TTC549 (cell line): ENCODE measurements around the gene PPFIA2.

Experiments
- FAIRE-seq: peaks from 2 replicates; lab custom pipeline; 2012; peaks lifted over from hg19 to GRCh38; lab: Jason Lieb, UNC

PPFIA2 gene

DNA sequence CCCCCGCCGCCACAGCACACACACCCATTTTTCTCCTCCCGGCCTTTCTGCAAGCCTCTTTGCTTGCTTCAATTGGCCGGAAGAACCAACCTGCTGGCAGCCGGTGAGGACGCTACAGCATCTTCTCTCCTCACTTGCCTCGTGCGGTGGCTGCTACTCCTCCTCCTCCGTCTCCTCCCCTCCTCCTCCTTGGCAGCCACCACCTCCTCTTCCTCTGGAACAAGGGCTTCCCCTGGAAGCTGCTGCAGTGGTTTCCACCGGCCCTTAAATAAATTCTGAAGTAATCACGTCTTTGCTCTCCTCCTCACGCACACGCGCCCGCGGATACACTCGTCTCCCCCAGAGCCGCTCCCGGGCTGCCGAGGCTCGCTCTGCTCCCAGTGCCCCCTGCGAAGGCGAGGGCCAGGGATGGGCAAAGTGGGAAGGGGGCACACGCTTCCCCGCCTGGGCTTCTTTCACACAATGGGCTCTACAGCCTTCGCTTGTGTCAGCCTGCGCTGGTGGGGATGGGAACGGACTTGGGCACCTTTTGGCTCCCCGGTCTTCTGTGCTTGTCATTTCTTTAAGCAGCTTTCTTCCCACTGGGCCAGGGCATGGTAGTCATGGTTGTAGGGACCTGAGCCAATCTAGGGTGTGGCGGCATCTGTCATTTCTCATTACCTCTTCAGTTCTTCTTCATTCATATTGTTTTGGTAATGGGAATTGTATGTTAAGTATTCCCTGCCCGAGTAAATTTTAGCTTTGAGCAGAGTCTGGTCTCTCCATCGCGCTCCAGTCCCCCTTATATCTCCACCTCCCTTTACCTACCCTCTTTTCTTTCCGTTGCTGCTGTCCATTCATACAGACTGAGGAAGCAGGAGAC, at the start of gene PPFIA2:
Gene PPFIA2, minus strand, starts transcription at position 161 of the 862 bp plus-strand sequence.
- FAIRE-seq, result no peak

DNA sequence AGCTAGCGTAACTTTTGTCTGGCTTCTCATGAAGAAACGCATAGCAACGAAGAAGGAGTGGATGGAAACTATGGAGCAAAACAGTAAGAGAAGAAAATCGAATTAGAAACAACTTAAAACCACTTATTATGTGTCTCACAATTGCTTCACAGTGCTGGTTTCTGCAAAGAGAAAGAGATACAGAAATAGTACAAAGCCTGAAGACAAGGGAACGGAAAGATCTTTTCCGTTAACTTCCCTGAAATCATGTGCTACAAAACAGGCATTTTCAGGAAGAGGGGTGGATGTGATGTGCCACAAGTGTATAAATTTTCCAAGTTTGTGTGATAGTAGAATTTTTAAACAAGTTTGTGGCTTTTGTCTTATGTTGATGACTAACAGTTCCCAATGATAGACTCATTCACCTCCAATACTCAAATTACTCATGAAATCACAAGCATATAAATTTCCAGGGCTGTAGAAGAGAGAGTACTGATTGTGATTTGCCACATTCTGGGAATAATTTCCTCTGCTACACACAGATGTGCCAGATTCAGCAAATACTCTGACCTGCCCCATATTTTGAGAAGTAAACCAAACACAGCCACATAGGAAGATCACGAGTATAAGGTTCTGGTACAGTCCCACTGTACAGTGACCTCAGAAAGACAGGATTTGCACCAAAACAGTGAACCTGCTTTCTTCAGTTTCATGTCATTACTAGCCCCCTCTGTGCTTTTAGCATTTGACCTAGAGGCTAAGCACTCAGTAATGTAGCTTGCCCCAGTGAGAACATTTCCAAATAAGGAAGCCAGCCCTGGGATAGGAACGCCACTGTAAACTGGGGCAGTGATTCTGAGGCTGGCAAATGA, 41.4 kb upstream of the PPFIA2 start:
- FAIRE-seq, result no peak

DNA sequence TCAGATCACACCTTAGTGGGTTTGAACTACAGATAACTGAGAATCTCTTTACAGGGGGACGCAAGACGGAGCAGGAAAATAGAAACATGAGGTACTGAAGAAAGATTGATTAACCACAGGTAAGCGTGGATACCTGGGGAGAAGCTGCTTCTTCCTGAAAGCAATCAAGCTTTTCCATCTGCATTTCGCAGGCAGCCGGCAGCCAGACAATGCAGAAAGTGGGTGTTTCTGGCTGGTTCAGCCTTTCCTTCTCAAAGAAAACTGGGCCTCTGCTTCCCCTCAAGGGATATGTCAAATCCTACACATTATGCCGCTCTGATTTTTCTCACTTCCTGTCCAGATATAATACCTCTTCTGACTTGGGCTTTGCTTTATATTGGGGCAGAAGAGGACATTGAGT, 39.1 kb upstream of the PPFIA2 start:
- no peak for FAIRE-seq

DNA sequence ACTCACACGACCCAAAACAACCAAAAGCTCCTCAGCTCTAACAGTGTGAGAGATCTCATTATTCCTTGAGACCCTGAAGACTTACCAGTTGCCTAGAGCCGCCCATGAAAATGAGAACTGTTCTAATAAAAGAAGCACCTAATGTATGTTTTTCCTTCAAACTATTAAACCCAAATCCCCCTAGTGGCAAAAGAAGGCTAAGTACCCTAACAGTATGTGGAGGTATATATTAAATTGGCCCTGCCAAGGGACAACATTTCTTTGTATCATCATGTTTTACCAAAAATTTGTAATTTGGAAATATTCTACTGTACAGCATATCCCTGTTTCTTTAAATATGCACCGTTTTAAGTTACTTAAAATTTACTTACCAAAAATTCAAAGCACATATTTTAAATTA, 38.0 kb upstream of the PPFIA2 start:
- no peak for FAIRE-seq

DNA sequence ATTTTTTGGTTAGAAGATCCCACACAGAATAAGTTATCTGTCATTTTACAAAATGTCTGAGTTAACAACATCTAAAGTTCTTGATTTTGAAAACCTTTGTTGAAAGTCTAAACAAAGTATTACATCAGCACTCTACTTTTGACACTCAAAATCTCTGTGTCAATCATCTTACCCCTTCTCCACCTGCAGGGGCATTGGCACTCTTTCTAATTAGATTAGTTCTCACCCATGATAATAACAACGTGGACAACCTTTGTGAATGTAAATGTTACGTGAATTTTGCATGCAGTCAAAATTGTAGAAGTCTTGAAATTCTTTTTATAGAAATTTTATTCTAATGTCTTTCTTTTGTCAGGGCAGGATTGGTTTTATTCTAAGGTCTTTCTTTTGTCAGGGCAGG, 33.5 kb upstream of the PPFIA2 start:
- FAIRE-seq, result no peak

DNA sequence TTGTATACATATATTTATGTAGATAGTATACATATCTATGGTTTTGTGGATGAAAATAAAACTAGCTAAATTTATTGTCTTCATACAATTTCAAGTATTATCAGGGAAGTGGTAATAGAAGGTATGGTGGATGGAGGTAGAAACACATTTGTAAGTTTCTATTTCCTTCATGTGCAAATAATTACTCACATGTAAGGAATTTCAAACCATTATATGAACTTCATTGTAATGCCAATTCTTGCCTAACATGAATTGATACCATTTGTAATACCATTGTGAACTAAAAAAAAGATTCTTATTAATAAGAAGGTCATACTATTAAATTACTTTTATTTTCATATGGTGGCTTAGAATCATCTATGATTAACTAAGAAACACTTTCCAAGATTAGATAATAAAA, 20.1 kb upstream of the PPFIA2 start:
- no peak for FAIRE-seq

DNA sequence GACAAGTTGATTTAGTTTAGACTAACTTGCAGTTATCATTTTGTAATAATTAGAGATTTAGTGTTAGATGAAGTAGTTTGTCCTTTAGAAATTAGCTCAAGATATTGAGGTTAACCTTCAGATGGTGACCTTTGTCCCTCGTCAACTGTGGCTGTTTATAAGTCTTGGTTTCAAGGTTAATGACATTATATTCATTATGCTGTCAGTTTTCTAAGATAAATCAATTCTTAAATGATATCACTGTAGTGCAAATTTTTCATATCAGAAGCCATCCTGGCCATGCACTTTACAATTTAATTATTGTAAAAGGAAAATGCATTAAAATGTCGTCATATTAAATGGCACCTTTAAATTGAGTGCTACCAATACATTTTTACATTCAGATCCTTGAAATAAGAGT, 19.6 kb upstream of the PPFIA2 start:
- FAIRE-seq, result no peak

DNA sequence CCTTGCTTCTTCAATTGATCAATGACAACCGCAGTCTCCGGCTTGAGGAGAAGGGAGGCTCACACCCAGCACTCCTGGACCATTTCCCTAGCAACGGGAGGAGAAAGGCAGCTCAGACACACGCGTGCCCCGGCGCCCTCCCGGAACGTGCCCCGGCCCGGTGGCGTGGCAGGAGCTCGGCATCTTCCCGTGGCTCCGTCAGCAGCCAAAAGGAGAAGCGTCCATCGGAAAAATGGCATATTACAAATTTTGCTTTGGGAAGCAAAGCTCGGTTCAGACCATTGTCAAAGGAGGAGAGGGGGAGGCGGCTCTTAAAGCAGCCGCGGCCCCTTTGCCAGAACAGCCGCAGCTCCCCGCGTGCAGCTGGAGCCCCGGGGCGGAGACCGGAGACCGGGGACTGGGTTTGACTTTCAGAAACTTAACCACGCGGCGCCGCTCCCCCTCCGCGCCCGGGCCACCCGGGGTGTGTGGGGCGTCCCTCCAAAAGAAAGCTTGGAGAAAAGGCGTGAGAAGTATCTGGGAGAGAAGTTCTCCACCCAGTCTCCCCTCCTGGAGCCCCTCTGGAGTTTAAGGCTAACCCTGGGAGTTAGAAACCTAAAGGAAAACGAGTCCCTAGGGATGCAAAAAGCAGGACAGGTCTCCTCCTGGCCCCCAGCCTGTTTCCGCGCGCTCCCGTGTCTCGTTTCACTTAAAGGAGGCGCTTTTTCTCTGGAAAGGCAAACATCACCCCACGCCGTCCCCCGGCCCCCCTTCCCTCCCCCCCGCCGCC, 545 bp downstream of the PPFIA2 start:
- no peak for FAIRE-seq

DNA sequence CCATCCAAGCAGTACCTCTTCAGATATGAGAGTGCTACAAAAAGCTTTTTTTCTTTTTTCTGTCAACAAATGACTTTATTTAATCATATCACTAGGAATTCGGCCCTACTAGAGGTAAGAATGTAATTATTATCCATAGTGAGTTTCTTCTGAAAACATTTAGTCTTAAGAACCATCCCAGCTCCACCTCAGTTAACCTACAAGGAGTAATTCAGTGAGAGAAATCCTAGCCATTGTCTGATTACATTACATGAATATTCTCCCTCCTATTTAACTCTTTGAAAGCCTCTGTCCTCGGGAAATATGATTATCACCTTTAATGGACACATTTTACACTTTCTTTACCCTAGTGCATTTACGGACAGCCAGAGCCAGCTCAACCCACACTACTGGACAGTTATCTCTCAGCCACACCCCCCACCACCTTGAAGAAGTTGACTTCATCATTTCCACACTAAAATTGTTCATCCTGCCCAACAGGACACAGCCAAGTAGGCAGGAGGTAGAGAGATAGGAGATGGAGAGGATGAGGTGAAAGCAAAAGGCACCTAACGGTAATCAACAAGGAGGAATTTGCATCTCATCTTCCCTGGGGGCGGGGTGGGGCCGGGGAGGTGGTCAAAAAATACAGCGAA, 1.3 kb downstream of the PPFIA2 start:
- no peak for FAIRE-seq

DNA sequence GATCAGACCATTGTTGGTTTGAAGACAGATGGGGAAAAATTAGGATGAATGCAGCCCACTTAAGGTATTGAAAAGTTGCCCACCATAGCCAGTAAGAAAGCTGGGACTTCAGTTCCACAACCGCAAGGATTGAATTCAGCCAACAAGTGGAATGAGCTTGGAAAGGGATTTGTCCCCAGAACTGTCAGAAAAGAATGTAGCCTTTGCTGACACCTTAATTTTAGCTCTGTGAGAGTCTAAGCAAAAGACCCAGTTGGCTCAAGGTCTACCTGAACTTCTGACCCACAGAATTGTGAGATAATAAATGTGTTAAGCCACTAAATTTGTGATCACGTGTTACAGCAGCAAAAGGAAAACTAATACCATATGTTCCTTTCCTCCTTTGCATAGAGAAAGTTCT, 29.4 kb downstream of the PPFIA2 start:
- FAIRE-seq, result no peak

DNA sequence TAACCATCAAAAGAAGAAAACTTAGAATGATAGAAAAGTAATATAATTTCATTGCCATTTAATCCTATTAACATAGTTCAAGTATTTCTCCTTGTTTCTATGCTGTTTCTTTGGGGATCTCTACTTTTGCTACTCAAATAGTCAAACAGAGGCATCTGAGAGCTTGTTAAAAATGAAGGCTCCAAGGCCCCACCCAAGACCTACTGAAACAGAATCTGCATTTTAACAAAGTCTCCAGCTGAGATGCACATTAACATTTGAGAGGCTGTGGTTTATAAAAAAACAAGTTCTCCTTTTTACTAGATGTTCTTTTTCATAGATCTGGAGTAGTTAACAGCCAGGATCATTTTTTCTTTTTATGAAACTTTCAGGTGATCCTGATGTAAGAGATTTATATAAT, 31.8 kb downstream of the PPFIA2 start:
- no peak for FAIRE-seq

DNA sequence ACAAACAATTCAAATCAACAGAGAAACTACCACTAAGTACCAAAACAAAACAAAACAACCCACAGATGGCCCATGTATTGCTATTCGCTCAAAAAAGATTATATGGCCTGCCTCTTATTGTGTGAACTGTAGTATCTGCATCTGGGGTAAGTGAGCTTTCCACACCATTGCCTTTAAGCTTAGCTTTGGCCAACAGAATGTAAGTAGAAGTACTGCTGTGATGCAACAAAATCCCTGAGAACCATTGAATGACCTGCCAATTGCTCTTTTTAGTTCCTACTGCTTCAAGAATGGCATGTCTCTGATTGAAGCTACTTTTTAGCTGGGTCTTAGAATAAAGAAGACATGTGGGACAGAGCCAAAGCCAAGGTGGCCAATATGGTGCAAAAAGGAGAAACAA, 32.5 kb downstream of the PPFIA2 start:
- no peak for FAIRE-seq

DNA sequence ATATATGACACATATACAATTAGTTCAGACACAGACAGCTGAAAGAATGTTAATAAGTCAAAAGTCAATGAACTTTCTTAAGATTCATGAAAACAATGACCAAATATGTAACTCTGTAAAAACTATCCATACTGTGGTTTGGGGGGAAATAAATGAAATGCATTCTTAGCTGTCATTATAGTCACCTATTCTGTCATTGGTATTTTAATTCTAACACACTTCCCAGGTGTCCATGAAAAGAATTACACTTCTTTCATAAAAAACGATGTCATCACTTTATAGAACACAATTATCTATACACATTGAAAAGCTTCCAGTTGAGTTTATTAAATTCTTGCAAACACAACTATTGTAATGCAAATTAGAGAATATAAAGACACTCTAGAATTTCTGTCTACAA, 35.8 kb downstream of the PPFIA2 start:
- no peak for FAIRE-seq

DNA sequence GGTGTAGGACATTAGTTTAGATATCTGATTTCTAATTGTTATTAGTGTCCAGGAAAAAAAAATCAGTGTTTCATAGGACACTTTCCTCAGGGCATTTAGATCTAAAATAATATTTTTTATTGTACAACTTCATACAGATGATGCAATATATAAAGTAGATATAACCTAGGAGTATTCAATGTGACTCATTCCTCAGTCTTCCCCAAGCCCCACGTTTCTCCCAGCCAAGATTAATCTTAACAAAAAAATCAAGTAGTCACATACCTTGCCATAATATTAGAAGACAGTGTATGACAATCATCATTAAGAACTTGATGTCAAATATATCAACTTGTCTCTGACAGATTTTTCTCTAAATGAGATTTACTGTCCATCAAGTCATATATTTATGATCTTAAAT, 37.1 kb downstream of the PPFIA2 start:
- FAIRE-seq, result no peak

DNA sequence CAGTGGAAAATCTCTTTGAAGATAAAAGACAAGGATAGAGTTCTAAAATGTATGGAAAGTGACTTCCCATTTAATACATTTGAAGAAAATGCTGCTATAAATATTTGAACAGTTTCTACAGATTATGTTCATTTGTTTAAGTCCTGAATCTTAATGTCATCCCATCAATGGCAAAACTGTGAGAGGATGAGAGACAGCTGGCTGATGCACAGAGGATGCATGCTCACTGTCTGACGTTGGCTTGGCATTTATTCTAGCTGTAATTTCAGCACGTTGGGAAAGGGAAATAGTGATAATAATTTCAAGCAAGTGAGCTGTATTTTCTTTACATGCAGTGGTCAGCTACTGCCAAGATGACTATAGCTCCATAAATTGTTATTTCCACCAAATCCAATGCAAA, 40.5 kb downstream of the PPFIA2 start:
- no peak for FAIRE-seq

DNA sequence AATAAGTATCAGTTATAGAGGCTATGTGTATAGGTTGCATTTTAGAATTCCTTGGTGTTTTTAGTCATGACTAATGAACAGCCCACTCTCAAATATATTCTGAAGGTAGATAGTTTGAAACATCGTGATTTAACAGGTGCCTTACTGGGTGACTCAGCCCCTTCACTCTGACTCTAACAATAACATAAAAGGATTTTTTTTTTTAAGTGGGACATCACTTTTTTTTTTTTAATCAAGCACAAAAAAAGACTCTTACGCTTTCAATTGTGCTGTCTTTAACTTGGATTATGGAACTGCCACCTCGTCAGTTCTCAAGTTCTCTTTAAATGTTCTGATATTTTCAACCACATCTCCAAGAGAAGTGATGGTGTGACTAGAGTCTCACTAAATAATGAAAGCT, 46.6 kb downstream of the PPFIA2 start:
- no peak for FAIRE-seq

DNA sequence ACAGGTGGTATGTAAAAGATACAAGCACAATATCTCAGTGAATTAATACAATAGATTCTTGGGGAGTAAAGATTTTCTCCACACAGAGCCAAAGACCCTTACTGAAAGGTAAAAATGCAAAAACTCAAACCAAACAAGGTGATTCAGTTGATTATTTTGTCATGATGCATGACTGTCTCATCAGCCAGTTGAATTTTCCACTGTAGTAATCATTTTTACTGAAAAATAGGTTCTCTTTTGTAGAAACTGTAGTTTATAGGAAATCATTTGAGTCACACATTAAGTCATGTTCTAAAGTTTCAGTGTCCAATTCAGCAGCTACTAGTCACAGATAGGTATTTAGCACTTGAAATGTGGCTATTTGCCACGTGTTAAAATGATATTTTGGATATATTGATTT, 53.6 kb downstream of the PPFIA2 start:
- FAIRE-seq, result no peak

DNA sequence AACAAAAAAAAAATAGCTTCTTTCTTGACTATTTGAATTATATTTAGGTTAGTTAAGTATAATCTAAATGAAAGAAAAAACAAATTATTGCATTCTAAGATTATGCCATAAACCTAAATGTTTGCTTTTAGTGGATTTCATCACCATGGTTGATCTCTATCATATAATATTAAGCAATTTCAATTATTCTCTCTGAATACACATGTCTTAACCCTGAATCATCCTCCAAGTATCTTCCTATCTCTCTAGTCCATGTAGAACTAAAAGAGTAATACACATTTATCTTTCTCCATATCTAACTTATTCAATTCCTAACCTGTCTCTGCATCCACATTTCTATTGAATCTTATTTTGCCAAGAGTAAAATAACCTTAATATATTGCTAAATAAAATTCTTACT, 59.6 kb downstream of the PPFIA2 start:
- no peak for FAIRE-seq

DNA sequence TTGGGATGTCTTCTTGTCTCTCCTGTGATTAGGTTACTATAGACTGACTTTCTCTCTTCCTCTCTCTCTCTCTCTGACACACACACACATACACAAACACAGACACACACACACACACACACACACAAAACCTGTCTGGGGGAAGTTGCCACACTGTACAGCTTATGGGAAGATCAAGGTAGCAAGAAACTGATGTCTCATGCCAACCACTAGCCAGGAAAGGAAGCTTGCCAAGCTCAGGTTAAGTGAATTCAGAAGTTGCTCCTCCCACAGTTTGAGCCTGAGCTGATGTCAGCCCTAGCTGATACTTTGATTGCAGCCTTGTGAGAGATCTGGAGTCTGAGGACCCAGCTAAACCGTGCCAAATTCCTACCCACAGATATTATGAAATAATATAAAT, 67.1 kb downstream of the PPFIA2 start:
- FAIRE-seq, result no peak

DNA sequence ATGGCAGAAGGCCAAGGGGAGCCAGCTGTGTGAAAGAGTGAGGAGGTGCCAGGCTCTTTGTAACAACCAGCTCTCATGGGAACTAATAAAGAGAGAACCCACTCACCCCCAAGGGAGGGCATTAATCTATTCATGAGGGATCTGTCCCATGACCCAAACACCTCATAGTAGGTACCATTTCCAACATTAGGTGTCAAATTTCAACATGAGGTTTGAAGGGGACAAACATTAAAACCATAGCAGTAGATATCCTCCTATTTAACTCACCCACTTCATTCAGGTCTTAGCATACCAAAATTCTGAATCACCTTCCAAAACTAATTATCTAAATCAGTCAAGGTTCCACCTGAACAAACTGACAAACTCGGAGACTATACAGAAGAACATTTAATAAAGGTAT, 75.3 kb downstream of the PPFIA2 start:
- no peak for FAIRE-seq

DNA sequence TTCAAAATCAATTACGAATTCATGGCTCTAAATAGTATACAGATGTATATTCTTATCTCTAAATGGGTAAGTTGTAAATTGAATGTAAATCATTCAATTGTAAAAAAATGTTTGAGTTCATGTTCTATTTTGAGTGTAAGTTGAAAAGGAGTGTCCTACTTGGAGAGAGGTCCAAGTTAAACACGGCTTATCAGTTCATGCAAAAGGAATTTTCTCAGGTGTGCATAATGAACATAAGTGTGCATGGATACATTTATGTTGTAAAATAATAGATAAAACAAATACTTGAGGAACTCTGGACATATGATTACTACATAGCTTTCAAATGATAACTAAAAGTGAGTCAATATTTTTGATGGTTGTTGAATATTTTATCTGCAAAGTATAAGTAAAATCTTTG, 79.5 kb downstream of the PPFIA2 start:
- no peak for FAIRE-seq

DNA sequence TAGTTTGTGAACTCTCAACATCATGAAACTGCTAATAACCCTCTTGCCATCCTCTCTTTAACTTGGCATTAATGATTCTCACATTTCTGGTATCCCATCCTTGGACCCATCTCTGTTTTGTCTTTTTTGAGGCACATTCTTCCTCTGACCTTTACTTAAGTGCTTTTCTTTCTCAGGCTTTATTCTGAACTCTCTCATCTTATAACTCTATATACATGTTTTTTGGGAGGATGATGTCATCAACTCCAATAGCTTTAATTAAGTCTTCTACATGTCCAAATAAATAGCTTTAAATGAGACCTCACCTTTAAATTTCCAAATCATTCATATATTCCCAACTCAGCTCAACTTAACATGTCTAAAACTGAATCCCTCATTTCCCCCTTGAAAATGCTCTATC, 88.4 kb downstream of the PPFIA2 start:
- no peak for FAIRE-seq
